ENCODE results near the gene OR10J4.

DNA sequence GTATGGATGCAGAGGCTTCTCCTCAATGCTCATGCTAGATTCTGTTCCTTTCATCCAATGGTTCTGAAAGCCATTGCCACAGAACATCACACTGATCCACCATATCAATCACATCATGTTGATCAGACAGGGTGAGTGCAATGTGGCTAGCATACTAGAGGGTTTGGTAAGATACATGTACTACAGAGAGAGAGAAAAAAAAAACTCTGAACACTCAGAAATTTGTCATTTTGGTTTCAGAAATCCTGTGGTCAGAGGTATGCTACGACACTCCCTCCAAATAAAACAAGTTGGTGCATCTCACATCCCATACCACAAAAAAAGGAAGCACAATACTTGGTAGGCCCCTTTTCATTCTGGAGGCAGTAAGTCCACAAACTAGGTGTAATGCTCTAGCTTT, 42.9 kb downstream of the OR10J4 start:
- TF ChIP-seq, protein P1, sequence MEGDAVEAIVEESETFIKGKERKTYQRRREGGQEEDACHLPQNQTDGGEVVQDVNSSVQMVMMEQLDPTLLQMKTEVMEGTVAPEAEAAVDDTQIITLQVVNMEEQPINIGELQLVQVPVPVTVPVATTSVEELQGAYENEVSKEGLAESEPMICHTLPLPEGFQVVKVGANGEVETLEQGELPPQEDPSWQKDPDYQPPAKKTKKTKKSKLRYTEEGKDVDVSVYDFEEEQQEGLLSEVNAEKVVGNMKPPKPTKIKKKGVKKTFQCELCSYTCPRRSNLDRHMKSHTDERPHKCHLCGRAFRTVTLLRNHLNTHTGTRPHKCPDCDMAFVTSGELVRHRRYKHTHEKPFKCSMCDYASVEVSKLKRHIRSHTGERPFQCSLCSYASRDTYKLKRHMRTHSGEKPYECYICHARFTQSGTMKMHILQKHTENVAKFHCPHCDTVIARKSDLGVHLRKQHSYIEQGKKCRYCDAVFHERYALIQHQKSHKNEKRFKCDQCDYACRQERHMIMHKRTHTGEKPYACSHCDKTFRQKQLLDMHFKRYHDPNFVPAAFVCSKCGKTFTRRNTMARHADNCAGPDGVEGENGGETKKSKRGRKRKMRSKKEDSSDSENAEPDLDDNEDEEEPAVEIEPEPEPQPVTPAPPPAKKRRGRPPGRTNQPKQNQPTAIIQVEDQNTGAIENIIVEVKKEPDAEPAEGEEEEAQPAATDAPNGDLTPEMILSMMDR (IDR thresholded peaks at IDR 0.05; ENCODE audit: low read depth, low read length) = no peak
- no peak for TF ChIP-seq POLR2A (IDR thresholded peaks at IDR 0.05; ENCODE audit: extremely low read depth, insufficient read length)
